Activated CD8-positive, alpha-beta T cell treated with anti-CD3 and anti-CD28 coated beads, Interleukin-2, amount 10 ng/mL, durations not matched to agents 7 days and 5 days (primary cell): Measurements from ENCODE around the gene RABEP2. TPM values are rescaled to one million over a fixed set of nuclear protein-coding genes. Genes with fewer than 3 reads are reported as not detected.

Experiments
- ATAC-seq: fragments of 150-1000 bp; cut with Tn5 transposase; one replicate; pipeline ENCODE4 v1.10.0; 2021; ENCODE audit warnings: moderate library complexity
- CTCF ChIA-PET: fragments of 350-600 bp; sonication (Branson Sonifier 250); formaldehyde crosslinking; loops from one replicate; lab custom pipeline; 2021; ENCODE audit warnings: antibody characterized with exemption; lab: Charles Lee
- POLR2A ChIA-PET: fragments of 350-600 bp; sonication (Branson Sonifier 250); formaldehyde crosslinking; loops from one replicate; lab custom pipeline; 2021; ENCODE audit warnings: antibody characterized with exemption; lab: Charles Lee
- DNase-seq: peaks from one replicate; pipeline ENCODE4 v3.0.0-alpha.2; 2020
- H3K27ac Mint-ChIP-seq: one replicate; pipeline ENCODE4 v1.8.0; 2021; ENCODE audit warnings: mild to moderate bottlenecking, mixed read lengths
- H3K27me3 Mint-ChIP-seq: one replicate; pipeline ENCODE4 v1.8.0; 2021; ENCODE audit warnings: low read depth, mixed read lengths
- H3K36me3 Mint-ChIP-seq: one replicate; pipeline ENCODE4 v1.8.0; 2021; ENCODE audit warnings: low read depth, mixed read lengths
- H3K4me1 Mint-ChIP-seq: one replicate; pipeline ENCODE4 v1.8.0; 2021; ENCODE audit warnings: low read depth, mixed read lengths
- H3K4me3 Mint-ChIP-seq: one replicate; pipeline ENCODE4 v1.8.0; 2021; ENCODE audit warnings: mild to moderate bottlenecking, mixed read lengths
- H3K9me3 Mint-ChIP-seq: one replicate; pipeline ENCODE4 v1.8.0; 2022; ENCODE audit warnings: mixed read lengths; ENCODE audit not compliant: insufficient read depth
- total RNA-seq, 2 experiments: library from RNA; stranded (reverse); gene quantifications; one replicate each; pipeline ENCODE4 v1.2.3, GENCODE V29; 2021

Gene RABEP2
- total RNA-seq, 2 experiments from 2014 or later, result 22.5 to 23.2 TPM

DNA sequence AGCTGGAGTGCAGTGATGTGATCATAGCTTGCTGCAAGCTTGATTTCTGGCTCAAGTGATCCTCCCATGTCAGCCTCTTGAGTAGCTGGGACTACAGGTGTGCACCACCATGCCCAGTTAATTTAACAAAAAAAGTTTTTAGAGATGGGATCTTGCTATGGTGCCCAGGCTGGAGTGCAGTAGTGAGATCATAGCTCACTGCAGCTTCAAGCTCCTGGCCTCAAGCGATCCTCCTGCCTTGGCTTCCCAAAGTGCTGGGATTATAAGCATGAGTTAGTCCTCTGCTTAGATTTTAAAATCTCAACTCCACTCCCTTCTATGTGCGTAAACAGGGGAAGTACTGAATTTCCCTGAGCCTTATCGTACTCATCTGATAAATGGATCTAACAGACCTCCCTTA is 6.3 kb downstream of the RABEP2 start:
- CTCF ChIA-PET, result interaction anchor here (1.5 kb wide), 1 partner anchor 26 kb away, joined by 4 read pairs; no protein-coding TSS in a partner anchor
- DNase-seq (no peak), ATAC-seq (no peak)
- Mint-ChIP-seq H3K4me3 (no peak overlapping the region), H3K36me3 (peaks cover 31% of the 10 kb centered on the region), H3K4me1 (peaks cover 3% of the 10 kb centered on the region), H3K27me3 (no peaks in the 10 kb centered on the region), H3K27ac (no peak overlapping the region), H3K9me3 (no peaks in the 10 kb centered on the region)
- POLR2A ChIA-PET, result interaction anchor here (0.5 to 1.2 kb wide), 2 partner anchors 10 to 53 kb away, joined by 3 to 4 read pairs; no protein-coding TSS in a partner anchor

DNA sequence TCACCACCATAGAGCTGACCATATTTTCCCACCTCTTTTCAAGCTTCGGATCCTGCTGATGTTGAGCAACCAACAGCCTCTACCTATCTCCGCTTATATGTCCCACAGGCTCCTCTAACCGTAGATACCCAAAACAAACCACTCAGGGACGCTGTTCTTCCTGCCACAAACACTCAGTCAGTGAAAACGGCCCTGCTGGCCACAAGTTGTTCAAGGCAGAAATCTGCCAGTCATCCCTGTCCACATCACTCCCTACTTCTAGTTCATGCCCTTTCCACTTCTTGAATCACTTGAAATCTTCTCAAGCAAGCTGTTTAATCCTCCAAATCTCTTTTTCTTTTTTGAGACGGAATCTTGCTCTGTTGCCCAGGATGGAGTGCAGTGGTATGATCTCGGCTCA is 7.9 kb downstream of the RABEP2 start:
- H3K27me3 Mint-ChIP-seq, result no peaks in the 10 kb centered on the region
- POLR2A ChIA-PET, result interaction anchor here (0.6 to 0.8 kb wide), 3 partner anchors 8 to 767 kb away, joined by 3 to 6 read pairs (median 3); partner anchors contain the start of gene RABEP2
- H3K27ac Mint-ChIP-seq, result no peak overlapping the region
- DNase-seq (no peak), ATAC-seq (no peak)
- no peak overlapping the region for H3K4me3 Mint-ChIP-seq
- H3K9me3 Mint-ChIP-seq, result no peaks in the 10 kb centered on the region
- peaks cover 34% of the 10 kb centered on the region for H3K36me3 Mint-ChIP-seq
- no peaks in the 10 kb centered on the region for H3K4me1 Mint-ChIP-seq
- CTCF ChIA-PET, result interaction anchor here (1.5 kb wide), 1 partner anchor 28 kb away, joined by 5 read pairs; no protein-coding TSS in a partner anchor

DNA sequence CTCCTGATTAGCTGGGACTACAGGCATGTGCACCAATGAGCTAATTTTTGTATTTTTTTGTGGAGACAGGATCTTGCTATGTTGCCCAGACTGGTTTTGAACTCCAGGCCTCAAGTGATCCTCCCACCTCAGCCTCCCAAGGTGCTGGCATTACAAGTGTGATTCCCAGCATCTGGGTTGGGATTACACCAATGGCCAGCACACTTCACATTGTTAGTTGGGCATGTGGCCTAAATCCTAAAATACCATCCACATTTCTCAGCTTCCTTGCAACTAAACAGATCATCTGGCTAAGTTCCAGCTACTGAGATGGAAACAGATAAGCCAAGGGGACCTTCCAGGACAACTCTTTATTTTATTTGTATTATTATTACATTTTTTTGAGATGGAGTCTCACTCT is 9.9 kb downstream of the RABEP2 start:
- Mint-ChIP-seq H3K27me3 (no peaks in the 10 kb centered on the region), H3K27ac (no peak overlapping the region), H3K4me1 (no peaks in the 10 kb centered on the region), H3K9me3 (no peaks in the 10 kb centered on the region), H3K4me3 (no peak overlapping the region), H3K36me3 (peaks cover 30% of the 10 kb centered on the region)
- ChIA-PET CTCF (interaction anchor here (0.9 to 2.9 kb wide), 2 partner anchors 30 to 41 kb away, joined by 3 to 13 read pairs; no protein-coding TSS in a partner anchor), POLR2A (interaction anchor here (1.1 kb wide), 1 partner anchor 8 kb away, joined by 6 read pairs; no protein-coding TSS in a partner anchor)
- no peak for ATAC-seq
- no peak for DNase-seq

DNA sequence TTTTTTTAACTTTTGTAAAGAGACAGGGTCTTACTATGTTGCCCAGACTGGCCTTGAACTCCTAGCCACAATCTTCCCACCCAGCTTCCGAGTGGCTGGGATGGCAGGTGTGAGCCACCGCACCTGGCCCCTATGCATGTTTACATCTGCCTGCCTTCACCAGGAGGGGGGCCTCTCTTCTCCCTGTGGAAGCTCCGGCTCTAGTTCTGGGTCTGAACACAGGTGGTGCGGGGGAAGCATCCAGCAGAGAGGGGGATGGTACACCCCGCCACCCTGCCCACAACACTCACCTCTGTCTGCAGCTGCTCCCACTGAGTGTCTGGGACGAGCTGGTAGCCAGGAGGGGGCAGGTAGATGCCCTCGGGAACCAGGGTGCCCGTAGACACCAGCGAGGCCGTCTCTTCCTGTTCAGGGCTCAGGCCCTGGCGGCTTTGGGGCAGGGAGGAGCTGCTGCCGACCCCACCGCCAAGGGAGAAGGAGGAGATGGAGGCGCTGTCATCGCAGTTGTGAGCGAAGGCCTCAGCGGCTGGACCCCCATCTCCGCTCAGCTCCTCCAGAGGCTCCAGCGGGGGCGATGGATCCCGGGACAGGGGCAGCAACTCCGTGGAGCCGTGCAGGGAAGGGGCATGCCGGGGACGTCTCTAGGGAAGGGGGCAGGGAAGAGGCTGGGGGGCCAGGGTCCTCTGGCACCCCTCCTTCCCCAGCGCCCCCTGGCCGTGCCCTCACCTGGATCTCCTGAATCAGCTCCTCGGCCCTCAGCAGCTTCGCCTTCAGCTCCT is 10.9 kb downstream of the RABEP2 start:
- H3K27ac Mint-ChIP-seq, result no peak overlapping the region
- H3K9me3 Mint-ChIP-seq, result no peaks in the 10 kb centered on the region

DNA sequence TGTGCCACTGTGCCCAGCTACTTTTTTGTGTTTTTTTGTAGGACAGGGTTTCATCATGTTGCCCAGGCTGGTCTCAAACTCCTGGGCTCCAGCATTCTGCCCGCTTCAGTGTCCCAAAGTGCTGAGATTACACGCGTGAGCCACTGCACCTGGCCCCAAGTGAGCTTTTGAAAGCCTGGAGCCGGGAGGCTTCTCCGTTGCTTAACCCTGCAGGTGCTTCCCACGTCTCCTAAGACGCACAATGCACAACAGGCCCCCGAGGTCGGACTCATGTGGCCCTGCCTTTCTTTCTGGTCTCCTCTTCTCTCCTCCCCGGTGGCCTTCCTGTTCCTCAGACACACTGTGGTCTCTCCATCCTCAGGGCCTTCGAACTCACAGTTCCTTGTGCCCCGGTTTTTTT is 12.5 kb downstream of the RABEP2 start:
- H3K4me1 Mint-ChIP-seq, result no peaks in the 10 kb centered on the region
- POLR2A ChIA-PET, result no interaction called here
- H3K36me3 Mint-ChIP-seq, result peaks cover 25% of the 10 kb centered on the region
- H3K4me3 Mint-ChIP-seq, result no peak overlapping the region
- H3K27me3 Mint-ChIP-seq, result no peaks in the 10 kb centered on the region
- CTCF ChIA-PET, result interaction anchor here (1.2 kb wide), 1 partner anchor 66 kb away, joined by 3 read pairs; the partner anchor contains the start of gene TUFM
- H3K27ac Mint-ChIP-seq, result no peak overlapping the region
- DNase-seq (no peak), ATAC-seq (no peak)
- no peaks in the 10 kb centered on the region for H3K9me3 Mint-ChIP-seq

More for the DNA sequence above, 10.9 kb downstream of the RABEP2 start:
- ATAC-seq, result no peak
- Mint-ChIP-seq H3K4me1 (no peaks in the 10 kb centered on the region), H3K36me3 (peaks cover 28% of the 10 kb centered on the region), H3K4me3 (no peak overlapping the region), H3K27me3 (no peaks in the 10 kb centered on the region)
- ChIA-PET CTCF (interaction anchor here (2.9 kb wide), 1 partner anchor 31 kb away, joined by 13 read pairs; no protein-coding TSS in a partner anchor), POLR2A (interaction anchor here (1.1 kb wide), 1 partner anchor 9 kb away, joined by 6 read pairs; no protein-coding TSS in a partner anchor)
- no peak for DNase-seq

DNA sequence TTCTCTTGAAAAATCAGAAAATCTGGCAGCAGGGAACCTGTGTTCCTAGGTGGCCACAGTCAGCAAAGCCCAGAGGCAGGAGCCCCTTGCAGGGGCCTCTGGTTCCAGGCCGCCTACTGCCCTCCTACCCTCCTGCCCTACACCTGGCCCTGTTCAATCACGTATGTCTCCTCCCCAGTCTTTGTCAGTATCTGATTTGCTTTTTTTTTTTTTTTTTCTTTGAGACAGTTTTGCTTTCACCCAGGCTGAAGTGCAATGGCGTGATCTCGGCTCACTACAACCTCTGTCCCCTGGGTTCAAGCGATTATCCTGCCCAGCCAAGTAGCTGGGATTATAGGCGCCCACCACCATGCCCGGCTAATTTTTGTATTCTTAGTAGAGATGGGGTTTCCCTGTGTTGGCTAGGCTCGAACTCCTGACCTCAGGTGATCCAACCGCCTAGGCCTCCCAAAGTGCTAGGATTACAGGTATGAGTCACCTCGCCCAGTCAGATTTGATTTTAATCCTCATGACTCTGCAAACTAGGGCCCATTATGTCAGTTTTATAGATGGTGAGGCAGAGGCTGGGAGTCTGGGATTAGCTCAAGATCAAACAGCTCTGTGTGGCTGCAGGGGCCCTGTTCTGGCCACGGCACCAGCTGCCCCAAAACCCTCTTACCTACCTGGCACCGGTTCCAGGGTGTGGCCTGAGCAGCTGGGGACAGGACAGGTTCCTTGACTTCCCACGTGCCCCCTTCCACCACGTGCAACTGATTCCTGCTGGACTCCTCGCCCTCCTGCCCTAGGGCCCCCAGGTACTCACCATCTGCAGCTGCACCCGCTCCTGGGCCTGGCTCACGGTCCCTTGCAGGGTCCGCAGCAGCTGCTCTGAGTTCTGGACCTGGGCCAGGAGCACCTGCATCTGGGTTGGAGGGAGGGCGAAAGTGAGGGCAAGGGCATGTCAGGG is 14.7 kb downstream of the RABEP2 start:
- DNase-seq, result no peak
- peaks cover 17% of the 10 kb centered on the region for H3K36me3 Mint-ChIP-seq
- no peaks in the 10 kb centered on the region for H3K4me1 Mint-ChIP-seq
- no peak overlapping the region for H3K4me3 Mint-ChIP-seq
- H3K9me3 Mint-ChIP-seq, result no peaks in the 10 kb centered on the region
- no peaks in the 10 kb centered on the region for H3K27me3 Mint-ChIP-seq
- ChIA-PET POLR2A (no interaction called here), CTCF (no interaction called here)
- ATAC-seq, result no peak
- no peak overlapping the region for H3K27ac Mint-ChIP-seq

DNA sequence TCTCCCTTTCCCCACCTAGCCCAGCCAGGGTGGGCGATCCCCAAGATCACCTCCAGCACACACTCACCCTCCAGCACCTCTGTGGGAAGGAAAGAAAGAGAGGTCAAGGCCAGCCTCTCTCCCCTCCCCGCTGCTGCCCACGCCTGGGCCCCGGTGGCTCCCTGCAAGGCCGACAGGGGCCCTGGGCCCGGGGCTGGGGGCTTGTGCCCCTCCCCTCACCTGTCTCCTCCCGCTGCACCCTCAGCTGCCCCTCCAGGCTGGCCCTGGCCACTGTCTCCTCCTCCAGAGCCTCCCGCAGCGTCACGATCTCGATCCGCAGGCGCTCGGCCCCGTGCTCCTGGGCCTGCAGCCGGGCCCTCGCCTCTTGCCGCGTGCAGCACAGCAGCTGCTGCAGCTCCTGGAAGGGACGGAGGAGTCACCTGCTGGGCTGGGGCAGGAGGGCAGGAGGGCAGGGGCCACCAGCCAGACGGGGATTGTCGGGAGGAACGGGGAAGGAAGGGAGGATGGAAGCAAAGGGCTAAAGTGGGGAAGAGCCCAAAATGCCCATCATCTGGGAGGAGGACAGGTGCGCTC is 19.2 kb downstream of the RABEP2 start:
- Mint-ChIP-seq H3K27me3 (no peaks in the 10 kb centered on the region), H3K4me3 (no peak overlapping the region), H3K4me1 (peaks cover 3% of the 10 kb centered on the region), H3K27ac (no peak overlapping the region), H3K36me3 (peaks cover 1% of the 10 kb centered on the region), H3K9me3 (no peaks in the 10 kb centered on the region)
- no peak for DNase-seq
- ChIA-PET POLR2A (no interaction called here), CTCF (no interaction called here)
- no peak for ATAC-seq

DNA sequence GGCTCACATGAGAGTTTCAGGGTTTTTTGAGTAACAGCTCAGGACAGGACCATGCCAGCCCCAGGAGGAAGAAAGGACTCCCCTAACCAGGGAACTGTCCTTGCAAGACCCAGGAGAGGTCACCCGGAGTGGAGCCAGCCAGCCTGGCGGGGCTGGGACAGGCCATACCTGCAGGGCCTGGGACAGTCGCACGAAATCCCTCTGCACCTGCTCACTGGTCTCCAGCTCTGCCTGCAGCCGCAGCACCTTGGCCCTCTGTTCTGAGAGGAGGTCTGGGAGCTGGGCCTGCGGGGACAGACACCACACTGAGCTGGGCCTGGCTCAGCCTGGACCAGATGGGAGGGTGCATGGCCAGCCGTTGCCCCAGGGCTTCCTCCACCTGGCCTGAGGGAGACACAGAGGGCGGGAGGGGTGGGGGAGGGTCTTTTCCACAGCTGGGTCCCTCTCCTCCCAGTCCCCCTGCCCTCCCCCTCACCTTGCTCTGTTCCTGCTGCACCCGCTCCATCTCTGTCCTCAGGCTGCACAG is 19.7 kb downstream of the RABEP2 start:
- no peak for ATAC-seq
- Mint-ChIP-seq H3K4me1 (peaks cover 6% of the 10 kb centered on the region), H3K27ac (no peak overlapping the region), H3K27me3 (no peaks in the 10 kb centered on the region), H3K9me3 (no peaks in the 10 kb centered on the region), H3K36me3 (peaks cover 1% of the 10 kb centered on the region), H3K4me3 (no peak overlapping the region)
- DNase-seq, result no peak
- ChIA-PET POLR2A (no interaction called here), CTCF (interaction anchor here (1.4 kb wide), 1 partner anchor 40 kb away, joined by 4 read pairs; no protein-coding TSS in a partner anchor)

DNA sequence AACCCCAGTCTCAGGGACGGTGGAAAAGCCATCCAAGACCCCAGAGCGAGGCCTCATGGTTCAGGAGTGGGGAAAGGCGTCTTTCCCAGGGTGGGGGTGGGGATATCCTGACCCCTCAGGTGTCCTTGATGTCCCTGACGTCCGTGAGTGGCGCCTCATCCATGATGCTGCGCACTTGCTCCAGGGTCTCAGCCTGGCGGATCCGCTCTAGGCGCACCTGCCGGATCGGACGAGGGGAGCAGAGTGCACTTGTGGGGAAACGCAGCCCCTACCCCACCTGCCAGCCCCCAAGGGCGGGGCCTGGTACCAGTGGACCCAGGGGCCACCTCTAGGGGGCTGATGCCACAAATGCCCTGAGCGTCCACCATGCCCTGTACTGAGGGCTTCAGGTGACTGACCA is 20.2 kb downstream of the RABEP2 start:
- ChIA-PET POLR2A (no interaction called here), CTCF (interaction anchor here (1.4 kb wide), 1 partner anchor 40 kb away, joined by 4 read pairs; no protein-coding TSS in a partner anchor)
- H3K27me3 Mint-ChIP-seq, result no peaks in the 10 kb centered on the region
- H3K4me1 Mint-ChIP-seq, result peaks cover 9% of the 10 kb centered on the region
- no peaks in the 10 kb centered on the region for H3K9me3 Mint-ChIP-seq
- no peak for ATAC-seq
- no peak for DNase-seq
- no peaks in the 10 kb centered on the region for H3K36me3 Mint-ChIP-seq
- no peak overlapping the region for H3K4me3 Mint-ChIP-seq
- no peak overlapping the region for H3K27ac Mint-ChIP-seq

DNA sequence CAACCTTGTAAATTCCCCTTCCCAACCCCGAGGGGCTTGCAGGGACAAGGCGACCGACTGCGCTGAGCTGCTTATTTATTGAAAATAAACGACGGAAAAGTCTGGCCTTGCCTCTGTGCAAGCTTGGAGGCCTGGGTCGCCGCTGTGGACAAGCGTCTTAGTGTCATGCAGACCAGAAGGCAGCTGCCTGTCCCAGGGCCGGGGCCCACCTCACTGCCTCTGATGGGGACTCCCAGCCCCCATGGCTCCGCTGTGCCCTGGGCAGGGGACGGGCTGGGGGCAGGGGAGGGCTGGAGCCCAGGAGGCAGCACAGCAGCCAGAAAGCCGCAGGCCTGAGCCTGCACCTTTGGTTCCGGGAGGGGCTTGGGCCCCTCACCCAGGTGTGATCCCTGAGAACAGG is 20.7 kb downstream of the RABEP2 start:
- POLR2A ChIA-PET, result no interaction called here
- no peak for ATAC-seq
- Mint-ChIP-seq H3K27ac (no peak overlapping the region), H3K27me3 (no peaks in the 10 kb centered on the region), H3K4me3 (no peak overlapping the region), H3K9me3 (no peaks in the 10 kb centered on the region), H3K4me1 (peaks cover 9% of the 10 kb centered on the region), H3K36me3 (no peaks in the 10 kb centered on the region)
- DNase-seq, result no peak
- CTCF ChIA-PET, result interaction anchor here (1.4 kb wide), 1 partner anchor 41 kb away, joined by 4 read pairs; no protein-coding TSS in a partner anchor
